HEK293 (cell line): Measurements from ENCODE around the gene HTR3B.
A peak's percentile ranks its signal among the peaks of the same experiment; 100 is the strongest.

Source experiments
- CTCF ChIA-PET: fragments of 350-600 bp; formaldehyde crosslinking; extraction: SDS; loops from one replicate; lab custom pipeline; 2021; ENCODE audit warnings: antibody characterized with exemption; lab: Yijun Ruan, JAX
- POLR2A ChIA-PET: fragments of 300-600 bp; formaldehyde crosslinking; extraction: SDS; loops from one replicate; lab custom pipeline; 2020; ENCODE audit warnings: antibody characterized with exemption, inconsistent platforms; lab: Yijun Ruan, JAX
- H3K27ac ChIP-seq: fragments of 200-500 bp; sonication (Bioruptor generic); 2 replicates; pipeline ENCODE4 v1.5.1; 2014; ENCODE audit warnings: low read depth, low read length, control low read depth, inconsistent platforms; ENCODE audit errors: extremely low read depth
- H3K36me3 ChIP-seq, 2 experiments: fragments of 200-500 bp in 1 of 2; sonication (Bioruptor generic) in 1 of 2; 1 replicate in 1 of 2; 2 replicates in 1 of 2; pipeline ENCODE4 v1.5.1; 2014 to 2017; ENCODE audit warnings: inconsistent platforms in 2 of 2, low read length in 2 of 2; ENCODE audit not compliant: control insufficient read depth in 2 of 2, insufficient read depth in 1 of 2
- H3K4me1 ChIP-seq: fragments of 200-500 bp; sonication (Bioruptor generic); 2 replicates; pipeline ENCODE4 v1.5.1; 2014; ENCODE audit warnings: mild to moderate bottlenecking, low read length, inconsistent platforms; ENCODE audit not compliant: control insufficient read depth, insufficient read depth
- H3K4me3 ChIP-seq: 2 replicates; pipeline ENCODE4 v1.5.1; 2011; ENCODE audit warnings: low read depth, mild to moderate bottlenecking, control low read depth, low read length, moderate library complexity
- H3K9me3 ChIP-seq: fragments of 200-500 bp; sonication (Bioruptor generic); 2 replicates; pipeline ENCODE4 v1.5.1; 2014; ENCODE audit warnings: low read depth, low read length, inconsistent platforms; ENCODE audit not compliant: control insufficient read depth, insufficient read depth
- MEIS1 ChIP-seq: sonication (generic); formaldehyde crosslinking; IDR thresholded peaks from 2 replicates; pipeline ENCODE4 v1.8.1; 2022; ENCODE audit warnings: missing genetic modification reagents, mild to moderate bottlenecking, borderline replicate concordance
- MZF1 ChIP-seq: fragments of 450-650 bp; formaldehyde crosslinking; IDR thresholded peaks from 2 replicates; pipeline ENCODE4 v1.5.1; 2017; ENCODE audit warnings: missing biosample characterization, missing genetic modification characterization, borderline replicate concordance
- OSR2 ChIP-seq: fragments of 450-650 bp; formaldehyde crosslinking; IDR thresholded peaks from 2 replicates; pipeline ENCODE4 v1.5.1; 2016; ENCODE audit warnings: missing biosample characterization, missing genetic modification characterization
- PBX3 ChIP-seq: sonication (generic); formaldehyde crosslinking; IDR thresholded peaks from 2 replicates; pipeline ENCODE4 v1.8.1; 2022; ENCODE audit warnings: mild to moderate bottlenecking, moderate library complexity, missing genetic modification reagents
- TRIM28 ChIP-seq: IDR thresholded peaks from 2 replicates; pipeline ENCODE4 v1.6.1; 2011; ENCODE audit warnings: low read length, control low read depth, borderline replicate concordance
- WT1 ChIP-seq: fragments of 450-650 bp; formaldehyde crosslinking; IDR thresholded peaks from 2 replicates; pipeline ENCODE4 v1.5.1; 2016; ENCODE audit warnings: missing biosample characterization, missing genetic modification characterization
- ZBTB1 ChIP-seq: fragments of 450-650 bp; formaldehyde crosslinking; IDR thresholded peaks from 2 replicates; pipeline ENCODE4 v1.5.1; 2016; ENCODE audit warnings: missing biosample characterization, missing genetic modification characterization
- ZBTB17 ChIP-seq: fragments of 450-650 bp; formaldehyde crosslinking; IDR thresholded peaks from 2 replicates; pipeline ENCODE4 v1.5.1; 2016; ENCODE audit warnings: missing biosample characterization, missing genetic modification characterization
- ZBTB48 ChIP-seq: fragments of 450-650 bp; formaldehyde crosslinking; IDR thresholded peaks from 2 replicates; pipeline ENCODE4 v1.5.1; 2016; ENCODE audit warnings: missing biosample characterization, missing genetic modification characterization
- ZBTB6 ChIP-seq: fragments of 450-650 bp; formaldehyde crosslinking; IDR thresholded peaks from 2 replicates; pipeline ENCODE4 v1.5.1; 2017; ENCODE audit warnings: missing biosample characterization, missing genetic modification characterization
- ZEB2 ChIP-seq: fragments of 450-650 bp; formaldehyde crosslinking; IDR thresholded peaks from 2 replicates; pipeline ENCODE4 v1.5.1; 2016; ENCODE audit warnings: missing biosample characterization, missing genetic modification characterization
- ZFP3 ChIP-seq: fragments of 450-650 bp; formaldehyde crosslinking; IDR thresholded peaks from 2 replicates; pipeline ENCODE4 v1.5.1; 2016; ENCODE audit warnings: low read depth, missing biosample characterization, missing genetic modification characterization
- ZNF175 ChIP-seq: fragments of 450-650 bp; formaldehyde crosslinking; IDR thresholded peaks from 2 replicates; pipeline ENCODE4 v1.5.1; 2016; ENCODE audit warnings: missing biosample characterization, missing genetic modification characterization
- ZNF221 ChIP-seq: fragments of 450-650 bp; formaldehyde crosslinking; IDR thresholded peaks from 2 replicates; pipeline ENCODE4 v1.5.1; 2017; ENCODE audit warnings: missing biosample characterization, missing genetic modification characterization, borderline replicate concordance
- ZNF239 ChIP-seq: fragments of 450-650 bp; formaldehyde crosslinking; IDR thresholded peaks from 2 replicates; pipeline ENCODE4 v1.5.1; 2016; ENCODE audit warnings: missing biosample characterization, missing genetic modification characterization
- ZNF324 ChIP-seq: fragments of 450-650 bp; formaldehyde crosslinking; IDR thresholded peaks from 2 replicates; pipeline ENCODE4 v1.5.1; 2016; ENCODE audit warnings: missing biosample characterization, missing genetic modification characterization
- ZNF354C ChIP-seq: fragments of 450-650 bp; formaldehyde crosslinking; IDR thresholded peaks from 2 replicates; pipeline ENCODE4 v1.5.1; 2016; ENCODE audit warnings: missing biosample characterization, missing genetic modification characterization, low read depth, borderline replicate concordance
- ZNF362 ChIP-seq: fragments of 450-650 bp; formaldehyde crosslinking; IDR thresholded peaks from 2 replicates; pipeline ENCODE4 v1.5.1; 2016; ENCODE audit warnings: missing biosample characterization, missing genetic modification characterization
- ZNF600 ChIP-seq: fragments of 450-650 bp; formaldehyde crosslinking; IDR thresholded peaks from 2 replicates; pipeline ENCODE4 v1.5.1; 2016; ENCODE audit warnings: missing biosample characterization, missing genetic modification characterization
- ZNF701 ChIP-seq: fragments of 450-650 bp; formaldehyde crosslinking; IDR thresholded peaks from 2 replicates; pipeline ENCODE4 v1.5.1; 2016; ENCODE audit warnings: missing biosample characterization, missing genetic modification characterization
- ZNF704 ChIP-seq: fragments of 450-650 bp; formaldehyde crosslinking; IDR thresholded peaks from 2 replicates; pipeline ENCODE4 v1.5.1; 2016; ENCODE audit warnings: missing biosample characterization, missing genetic modification characterization
- ZNF76 ChIP-seq: fragments of 450-650 bp; formaldehyde crosslinking; IDR thresholded peaks from 2 replicates; pipeline ENCODE4; 2016; ENCODE audit warnings: low read depth, missing biosample characterization, missing genetic modification characterization, borderline replicate concordance
- ZNF791 ChIP-seq: fragments of 450-650 bp; formaldehyde crosslinking; IDR thresholded peaks from 2 replicates; pipeline ENCODE4 v1.5.1; 2016; ENCODE audit warnings: missing biosample characterization, missing genetic modification characterization
- ZNF792 ChIP-seq: fragments of 450-650 bp; formaldehyde crosslinking; IDR thresholded peaks from 2 replicates; pipeline ENCODE4 v1.5.1; 2016; ENCODE audit warnings: missing biosample characterization, missing genetic modification characterization
- ZNF843 ChIP-seq: fragments of 450-650 bp; formaldehyde crosslinking; IDR thresholded peaks from 2 replicates; pipeline ENCODE4 v1.5.1; 2016; ENCODE audit warnings: missing biosample characterization, missing genetic modification characterization
- ZSCAN18 ChIP-seq: fragments of 450-650 bp; formaldehyde crosslinking; IDR thresholded peaks from 2 replicates; pipeline ENCODE4 v1.5.1; 2016; ENCODE audit warnings: missing biosample characterization, missing genetic modification characterization
- ZSCAN23 ChIP-seq: fragments of 450-650 bp; formaldehyde crosslinking; IDR thresholded peaks from 2 replicates; pipeline ENCODE4 v1.5.1; 2016; ENCODE audit warnings: missing biosample characterization, missing genetic modification characterization
- ZSCAN4 ChIP-seq: fragments of 450-650 bp; formaldehyde crosslinking; IDR thresholded peaks from 2 replicates; pipeline ENCODE4 v1.5.1; 2017; ENCODE audit warnings: missing biosample characterization, missing genetic modification characterization
- ZSCAN5A ChIP-seq: fragments of 450-650 bp; formaldehyde crosslinking; IDR thresholded peaks from 2 replicates; pipeline ENCODE4 v1.5.1; 2016; ENCODE audit warnings: missing biosample characterization, missing genetic modification characterization

HTR3B gene

GRCh38 chr11:113906516-113906915 lies 1.9 kb downstream of the HTR3B start:
- H3K27ac ChIP-seq: peak overlapping the region; percentile 54
- H3K4me1 ChIP-seq: peaks cover 18% of the 10 kb centered on the region
- no peaks in the 10 kb centered on the region for H3K36me3 ChIP-seq
- H3K9me3 ChIP-seq: no peaks in the 10 kb centered on the region
- POLR2A ChIA-PET: interaction anchor here (0.9 to 1.1 kb wide), 2 partner anchors 11 to 31 kb away, joined by 3 read pairs; partner anchors contain the start of gene USP28
- TF ChIP-seq ZSCAN5A (tag by site-specific recombination): no peak
- peak; percentile 44; the same call in 1 of the 2 replicates for TF ChIP-seq ZBTB17
- no peak for TF ChIP-seq ZNF843 (tag by site-specific recombination)
- peak; percentile 79 for TF ChIP-seq WT1
- no peak for TF ChIP-seq ZSCAN18
- no peak for TF ChIP-seq ZNF175 (tag by site-specific recombination)
- no peak for TF ChIP-seq ZBTB1 (tag by site-specific recombination)
- TF ChIP-seq TRIM28: peak; percentile 69
- no peak for TF ChIP-seq ZSCAN4 (tag by site-specific recombination)
- TF ChIP-seq MEIS1 (CRISPR knock-in tag): no peak
- TF ChIP-seq ZNF600 (tag by site-specific recombination): peak; percentile 74; the same call in 1 of the 2 replicates
- no peak for TF ChIP-seq ZNF792 (tag by site-specific recombination)
- TF ChIP-seq PBX3 (CRISPR knock-in tag): no peak
- TF ChIP-seq ZBTB48 (tag by site-specific recombination): no peak
- TF ChIP-seq ZNF704: no peak
- no peak for TF ChIP-seq ZNF221 (tag by site-specific recombination)
- TF ChIP-seq ZEB2: no peak
- TF ChIP-seq ZNF239 (tag by site-specific recombination): no peak
- TF ChIP-seq MZF1 (tag by site-specific recombination): no peak
- no peak overlapping the region for H3K4me3 ChIP-seq
- CTCF ChIA-PET: interaction anchor here (0.6 to 5.9 kb wide), 22 partner anchors 9 to 511 kb away, joined by 3 to 67 read pairs (median 4); partner anchors contain the start of gene HTR3A

GRCh38 chr11:113907152-113907551 lies 2.6 kb downstream of the HTR3B start:
- Histone ChIP-seq H3K36me3 (no peaks in the 10 kb centered on the region), H3K27ac (0 out of 2 replicates have a peak overlapping the region, but pooled peaks have one; percentile 54), H3K4me3 (no peak overlapping the region), H3K4me1 (peaks cover 18% of the 10 kb centered on the region), H3K9me3 (no peaks in the 10 kb centered on the region)
- POLR2A ChIA-PET: interaction anchor here (1.1 kb wide), 1 partner anchor 12 kb away, joined by 3 read pairs; no protein-coding TSS in a partner anchor
- CTCF ChIA-PET: interaction anchor here (0.6 to 5.9 kb wide), 15 partner anchors 10 to 417 kb away, joined by 3 to 67 read pairs (median 6); partner anchors contain the start of gene HTR3A
- peak; percentile 63; the same call in 1 of the 2 replicates for TF ChIP-seq ZSCAN23 (tag by site-specific recombination)
- TF ChIP-seq ZBTB6: no peak
- no peak for TF ChIP-seq ZNF791 (tag by site-specific recombination)
- no peak for TF ChIP-seq ZNF354C
- TF ChIP-seq ZNF362 (tag by site-specific recombination): no peak
- TF ChIP-seq ZNF701 (tag by site-specific recombination): no peak
- no peak for TF ChIP-seq ZFP3 (tag by site-specific recombination)
- TF ChIP-seq ZNF76 (tag by site-specific recombination): peak; percentile 54; the same call in 1 of the 2 replicates
- TF ChIP-seq ZNF324 (tag by site-specific recombination): 0 out of 2 replicates have a peak, but pooled peaks have one; percentile 24
- TF ChIP-seq OSR2 (tag by site-specific recombination): peak; percentile 74; the same call in 1 of the 2 replicates
